ENCODE data around the gene ASIC4.

GRCh38 chr2:219494952-219495530 is 19.2 kb upstream of the ASIC4 start:
- TF ChIP-seq EZH2phosphoT487 (IDR thresholded peaks at IDR 0.05) (no peak), CTCF (IDR thresholded peaks at IDR 0.05) (no peak), EZH2 (IDR thresholded peaks at IDR 0.05) (no peak)

All from neural progenitor cell (in vitro differentiated cells).